Stimulated activated CD8-positive, alpha-beta memory T cell treated with anti-CD3 and anti-CD28 coated beads, Interleukin-7, amount 100 ng/mL, for 1 hour (primary cell): ENCODE data around the gene CYB5RL.

Source experiments
- DNase-seq, 2 donors: peaks; one replicate each; pipeline ENCODE4 v3.0.0-alpha.2; 2020; ENCODE audit warnings: low read depth in 2 of 2

CYB5RL gene

DNA sequence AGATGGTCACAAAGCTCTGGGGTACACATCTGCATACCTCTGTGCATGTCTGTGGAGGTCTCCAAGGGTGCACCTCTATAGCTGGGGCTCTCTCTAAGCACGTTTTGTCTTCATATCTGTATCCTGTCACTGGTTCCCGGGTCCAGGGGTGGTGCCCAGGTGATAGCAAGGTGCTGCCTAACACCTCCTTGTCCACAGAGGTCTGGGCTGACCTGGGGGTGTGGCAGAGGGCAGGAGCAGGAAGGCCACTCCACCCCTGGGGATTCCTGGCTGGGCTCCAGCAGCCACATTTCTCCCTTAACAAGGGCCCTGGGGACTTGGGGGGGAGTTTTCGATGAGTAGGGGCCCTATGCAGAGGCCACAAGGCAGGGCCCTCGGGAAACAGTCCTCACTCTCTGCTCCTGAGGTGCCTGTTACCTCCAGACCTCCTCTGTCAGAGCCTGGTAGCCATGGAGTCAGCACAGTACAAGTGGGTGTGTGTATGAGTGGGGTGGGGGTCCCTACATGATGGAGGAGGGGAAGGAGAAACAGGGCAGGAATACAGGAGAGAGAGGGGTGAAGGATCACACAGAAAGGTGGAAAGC lies 40.0 kb downstream of the CYB5RL start:
- DNase-seq, result no peak

DNA sequence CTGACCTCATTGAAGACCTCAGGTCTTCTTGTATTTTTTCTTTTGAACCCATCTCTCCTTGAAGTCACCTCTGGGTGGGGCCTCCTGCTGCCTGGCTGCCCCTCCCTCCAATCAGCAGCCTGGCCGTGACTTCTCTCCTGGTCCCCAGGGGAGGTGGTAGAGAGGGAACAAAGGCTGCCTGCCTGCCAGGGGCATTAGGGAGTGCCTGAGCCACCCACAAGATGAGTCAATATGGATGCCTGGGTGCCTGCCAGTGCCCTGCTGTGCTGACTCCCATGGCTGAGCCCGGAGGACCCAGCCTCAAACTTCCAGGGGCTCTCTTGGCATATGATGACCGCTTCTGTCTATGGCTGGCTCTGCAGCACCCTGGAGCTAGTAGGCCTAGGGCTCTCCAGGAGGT lies 41.8 kb downstream of the CYB5RL start:
- DNase-seq, result no peak

DNA sequence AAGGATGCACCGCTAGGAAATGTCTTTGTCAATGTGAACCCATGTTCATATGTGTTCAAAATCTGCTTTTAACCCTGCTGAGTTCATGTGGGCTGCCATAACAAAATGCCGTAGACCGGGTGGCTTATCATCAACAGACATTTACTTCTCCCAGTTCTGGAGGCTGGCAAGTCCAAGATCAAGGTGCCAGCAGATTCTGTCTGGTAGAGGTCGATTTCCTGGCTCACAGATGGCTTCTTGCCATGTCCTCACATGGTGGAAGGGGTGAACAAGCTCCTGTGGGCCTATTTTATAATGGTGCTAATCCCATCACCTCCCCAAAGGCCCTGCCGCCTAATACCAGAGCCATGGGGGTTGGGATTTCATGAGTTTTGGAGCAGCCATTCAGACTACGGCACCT lies 42.4 kb downstream of the CYB5RL start:
- DNase-seq, result no peak

DNA sequence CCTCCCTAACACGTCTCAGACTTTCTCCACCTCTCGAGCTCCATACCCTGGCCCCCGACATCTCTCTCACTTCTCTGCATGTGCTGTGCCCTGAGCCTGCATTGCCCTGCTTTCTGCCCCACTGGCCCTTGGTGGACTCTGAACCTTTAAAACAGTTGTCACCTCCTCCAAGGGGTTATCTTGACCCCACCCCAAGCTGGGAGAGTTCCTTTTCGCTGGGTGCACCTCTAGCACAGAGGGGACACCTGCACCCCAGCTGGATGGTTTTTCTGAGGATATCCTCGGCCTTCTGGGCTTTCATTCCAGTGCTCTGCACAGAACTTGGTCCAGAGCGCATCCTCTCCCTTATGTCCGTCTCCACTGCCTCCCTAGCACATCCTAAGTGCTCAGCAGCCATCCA lies 42.8 kb downstream of the CYB5RL start:
- no peak for DNase-seq

DNA sequence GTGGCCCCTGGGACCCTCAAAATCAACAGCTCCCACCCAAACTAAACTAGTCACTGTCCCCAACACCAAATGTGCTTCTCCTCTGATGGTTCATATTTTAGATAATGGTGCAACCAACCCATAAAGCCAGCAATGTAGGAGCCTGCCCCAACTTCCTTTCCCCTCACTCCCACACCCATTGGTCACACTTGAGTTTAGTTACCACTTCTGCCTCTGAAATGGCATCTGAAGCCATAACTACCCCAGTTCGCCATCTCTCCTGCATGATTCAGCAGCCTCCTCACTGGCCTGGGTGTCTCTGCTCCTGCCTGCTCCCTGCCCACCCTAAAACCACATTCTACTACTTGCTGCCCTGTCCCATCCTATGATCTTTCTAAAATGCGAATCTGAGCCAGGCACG lies 43.6 kb downstream of the CYB5RL start:
- no peak for DNase-seq

DNA sequence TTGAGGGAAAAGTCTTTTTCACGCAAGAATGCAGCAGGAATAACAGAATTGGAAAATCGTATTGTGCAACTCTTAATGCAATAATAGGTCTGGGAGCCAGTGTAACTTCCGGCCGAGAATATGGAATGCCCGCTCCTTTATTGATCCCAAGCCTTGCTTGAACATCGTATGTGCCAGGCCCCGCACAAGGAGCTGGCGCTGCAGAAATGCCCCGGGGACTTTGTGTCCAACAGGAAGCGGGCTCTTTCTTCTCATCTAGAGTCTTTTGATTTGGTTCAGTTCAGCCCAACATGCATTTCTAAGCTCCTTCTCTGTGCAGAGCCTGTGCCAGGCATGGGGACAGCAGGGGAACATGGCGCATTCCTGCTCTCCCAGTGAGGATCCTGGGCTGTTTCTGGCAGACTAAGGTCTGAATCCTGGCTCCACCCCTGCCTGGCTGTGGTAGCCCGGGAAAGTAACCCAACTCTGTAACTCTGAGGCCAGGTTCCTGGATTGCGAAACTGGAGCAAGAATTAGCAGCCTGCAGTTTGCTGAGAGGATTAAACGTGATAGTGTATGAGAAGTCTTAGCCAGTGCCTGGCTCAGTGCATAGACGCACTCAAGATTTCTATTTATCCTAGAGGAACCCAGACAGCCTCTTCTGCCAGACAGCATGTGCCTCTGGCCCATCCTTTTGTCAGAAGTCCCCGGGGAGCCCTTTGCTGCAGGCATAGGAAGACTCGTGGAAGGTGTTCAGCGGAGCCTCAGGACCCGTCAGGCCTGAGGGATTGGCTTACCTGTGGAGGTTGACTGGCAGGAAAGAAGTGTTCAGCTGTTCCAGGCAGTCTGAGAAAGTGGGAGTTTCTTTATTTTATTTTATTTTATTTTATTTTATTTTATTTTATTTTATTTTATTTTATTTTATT lies 46.0 kb downstream of the CYB5RL start:
- DNase-seq, result no peak

DNA sequence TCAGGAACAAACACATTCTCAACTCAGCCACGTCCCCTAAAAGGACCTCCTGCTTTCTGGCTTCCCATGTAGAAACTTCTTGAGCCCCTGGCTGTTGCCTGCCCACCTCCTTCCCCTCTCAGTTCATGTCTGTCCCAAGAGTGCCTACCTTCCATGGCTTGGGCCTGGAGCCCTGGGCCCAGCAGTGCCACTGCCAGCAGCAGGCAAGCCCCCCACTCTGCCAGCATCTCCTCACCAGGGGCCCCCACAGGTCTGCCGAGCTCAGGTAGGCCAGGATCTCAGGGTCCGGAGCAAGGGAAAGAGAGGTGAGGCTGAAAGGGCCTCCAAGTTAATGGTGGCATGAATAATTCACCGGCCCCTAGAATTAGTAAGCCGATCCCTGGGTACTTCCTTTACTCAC lies 47.1 kb downstream of the CYB5RL start, which contains the start of gene CDCP2:
Gene CDCP2 (minus strand): TSS at position 305 of the 400 bp plus-strand sequence. CDS start 78 bp downstream, at position 227.
- no peak for DNase-seq

DNA sequence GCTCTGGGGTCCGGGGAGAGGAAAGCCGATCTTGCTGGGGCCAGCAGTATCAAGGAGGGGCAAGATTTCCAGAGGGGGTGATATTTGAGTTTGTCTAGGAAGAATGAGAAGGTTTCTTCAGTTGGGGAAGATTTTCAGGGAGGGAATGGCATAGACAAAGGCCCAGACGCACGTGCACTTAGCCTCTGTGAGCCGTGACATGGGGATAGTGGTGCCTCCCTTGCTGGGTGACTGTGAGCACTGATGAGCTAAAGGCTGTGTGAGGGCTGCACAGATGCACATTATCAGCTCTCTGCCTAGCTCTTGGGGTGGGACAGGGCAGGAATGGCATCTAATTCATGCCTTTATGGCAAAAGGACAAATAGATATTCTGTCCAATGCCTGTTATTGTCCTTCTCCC lies 48.8 kb downstream of the CYB5RL start:
- DNase-seq, result no peak
